A549 (cell line): Measurements from ENCODE around the gene TIMMDC1.

ENCODE experiments used
- CBX8 ChIP-seq: fragments of 200-600 bp; sonication (generic); IDR thresholded peaks from 2 replicates; pipeline ENCODE4 v1.6.1; 2016
- CEBPB ChIP-seq, 2 experiments: fragments of >200 bp in 1 of 2; sonication (Bioruptor Twin) in 1 of 2; formaldehyde crosslinking in 1 of 2; IDR thresholded peaks; 2 replicates each; pipeline ENCODE4 v1.6.1; 2012 to 2016
- CHD4 ChIP-seq: fragments of 200-600 bp; sonication (generic); IDR thresholded peaks from 2 replicates; pipeline ENCODE4 v1.6.1; 2016; ENCODE audit warnings: antibody characterized with exemption, mild to moderate bottlenecking, borderline replicate concordance
- EP300 ChIP-seq, 2 experiments: fragments of >200 bp; sonication (Bioruptor Twin); formaldehyde crosslinking; IDR thresholded peaks; 2 replicates in 1 of 2; 3 replicates in 1 of 2; pipeline ENCODE4 v1.6.1; 2016 to 2017
- PHF8 ChIP-seq: fragments of 200-600 bp; sonication (generic); IDR thresholded peaks from 2 replicates; pipeline ENCODE4 v1.6.1; 2016; ENCODE audit warnings: low read depth, mild to moderate bottlenecking, antibody characterized with exemption, moderate library complexity, borderline replicate concordance
- POLR2A ChIP-seq: IDR thresholded peaks from 2 replicates; pipeline ENCODE4 v1.6.1; 2012; ENCODE audit warnings: mild to moderate bottlenecking, low read length
- RCOR1 ChIP-seq: fragments of 150-350 bp; IDR thresholded peaks from 2 replicates; pipeline ENCODE4 v1.6.1; 2014; ENCODE audit warnings: antibody characterized with exemption, low read length, low read depth
- SMC3 ChIP-seq: fragments of >200 bp; sonication (Bioruptor Twin); formaldehyde crosslinking; IDR thresholded peaks from 3 replicates; pipeline ENCODE4 v1.6.1; 2018; ENCODE audit warnings: inconsistent platforms
- ZSCAN20 ChIP-seq: fragments of 250-450 bp; sonication (Bioruptor Pico); IDR thresholded peaks from 2 replicates; pipeline ENCODE4 v1.8.0; 2022; ENCODE audit warnings: mild to moderate bottlenecking, moderate library complexity
- TF ChIP-seq, protein P1 (sequence below): fragments of >200 bp; sonication (Bioruptor Twin); formaldehyde crosslinking; IDR thresholded peaks from 3 replicates; pipeline ENCODE4 v1.5.1; 2016
- TF ChIP-seq, protein P2 (sequence below): fragments of 200-600 bp; sonication (generic); IDR thresholded peaks from 2 replicates; pipeline ENCODE4 v1.6.1; 2016; ENCODE audit warnings: antibody characterized with exemption, mild to moderate bottlenecking, moderate library complexity
- TF ChIP-seq, protein P3 (sequence below): fragments of 450-650 bp; IDR thresholded peaks from 2 replicates; pipeline ENCODE4 v1.6.1; 2014; ENCODE audit warnings: antibody characterized with exemption

DNA sequence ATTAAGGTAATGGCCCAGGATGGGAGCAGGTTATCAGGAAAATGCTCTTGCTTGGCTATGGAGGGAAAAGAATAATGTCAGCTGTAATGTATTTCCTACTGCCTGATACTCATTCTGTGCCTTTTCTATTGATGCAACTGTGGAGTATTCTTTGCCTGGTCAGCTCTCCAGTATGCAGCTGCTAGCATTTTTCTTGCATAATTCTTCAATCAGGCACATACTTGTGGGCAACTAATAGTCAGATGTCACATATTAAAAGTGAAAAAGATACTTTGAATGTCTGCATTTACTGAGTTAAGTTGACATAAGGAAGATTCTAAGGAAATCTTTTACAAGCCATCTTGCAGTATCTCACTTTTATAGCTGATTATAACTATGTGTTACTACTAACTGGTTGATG is 31.5 kb downstream of the TIMMDC1 start:
- TF ChIP-seq ZSCAN20 (no peak), PHF8 (no peak), CBX8 (no peak), EP300 (IDR thresholded peaks at IDR 0.05) (no peak), CHD4 (no peak), SMC3 (no peak), POLR2A (no peak), CEBPB (IDR thresholded peaks at IDR 0.05) (no peak), RCOR1 (no peak)
- TF ChIP-seq, protein P1, sequence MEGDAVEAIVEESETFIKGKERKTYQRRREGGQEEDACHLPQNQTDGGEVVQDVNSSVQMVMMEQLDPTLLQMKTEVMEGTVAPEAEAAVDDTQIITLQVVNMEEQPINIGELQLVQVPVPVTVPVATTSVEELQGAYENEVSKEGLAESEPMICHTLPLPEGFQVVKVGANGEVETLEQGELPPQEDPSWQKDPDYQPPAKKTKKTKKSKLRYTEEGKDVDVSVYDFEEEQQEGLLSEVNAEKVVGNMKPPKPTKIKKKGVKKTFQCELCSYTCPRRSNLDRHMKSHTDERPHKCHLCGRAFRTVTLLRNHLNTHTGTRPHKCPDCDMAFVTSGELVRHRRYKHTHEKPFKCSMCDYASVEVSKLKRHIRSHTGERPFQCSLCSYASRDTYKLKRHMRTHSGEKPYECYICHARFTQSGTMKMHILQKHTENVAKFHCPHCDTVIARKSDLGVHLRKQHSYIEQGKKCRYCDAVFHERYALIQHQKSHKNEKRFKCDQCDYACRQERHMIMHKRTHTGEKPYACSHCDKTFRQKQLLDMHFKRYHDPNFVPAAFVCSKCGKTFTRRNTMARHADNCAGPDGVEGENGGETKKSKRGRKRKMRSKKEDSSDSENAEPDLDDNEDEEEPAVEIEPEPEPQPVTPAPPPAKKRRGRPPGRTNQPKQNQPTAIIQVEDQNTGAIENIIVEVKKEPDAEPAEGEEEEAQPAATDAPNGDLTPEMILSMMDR = no peak
- TF ChIP-seq, protein P2, sequence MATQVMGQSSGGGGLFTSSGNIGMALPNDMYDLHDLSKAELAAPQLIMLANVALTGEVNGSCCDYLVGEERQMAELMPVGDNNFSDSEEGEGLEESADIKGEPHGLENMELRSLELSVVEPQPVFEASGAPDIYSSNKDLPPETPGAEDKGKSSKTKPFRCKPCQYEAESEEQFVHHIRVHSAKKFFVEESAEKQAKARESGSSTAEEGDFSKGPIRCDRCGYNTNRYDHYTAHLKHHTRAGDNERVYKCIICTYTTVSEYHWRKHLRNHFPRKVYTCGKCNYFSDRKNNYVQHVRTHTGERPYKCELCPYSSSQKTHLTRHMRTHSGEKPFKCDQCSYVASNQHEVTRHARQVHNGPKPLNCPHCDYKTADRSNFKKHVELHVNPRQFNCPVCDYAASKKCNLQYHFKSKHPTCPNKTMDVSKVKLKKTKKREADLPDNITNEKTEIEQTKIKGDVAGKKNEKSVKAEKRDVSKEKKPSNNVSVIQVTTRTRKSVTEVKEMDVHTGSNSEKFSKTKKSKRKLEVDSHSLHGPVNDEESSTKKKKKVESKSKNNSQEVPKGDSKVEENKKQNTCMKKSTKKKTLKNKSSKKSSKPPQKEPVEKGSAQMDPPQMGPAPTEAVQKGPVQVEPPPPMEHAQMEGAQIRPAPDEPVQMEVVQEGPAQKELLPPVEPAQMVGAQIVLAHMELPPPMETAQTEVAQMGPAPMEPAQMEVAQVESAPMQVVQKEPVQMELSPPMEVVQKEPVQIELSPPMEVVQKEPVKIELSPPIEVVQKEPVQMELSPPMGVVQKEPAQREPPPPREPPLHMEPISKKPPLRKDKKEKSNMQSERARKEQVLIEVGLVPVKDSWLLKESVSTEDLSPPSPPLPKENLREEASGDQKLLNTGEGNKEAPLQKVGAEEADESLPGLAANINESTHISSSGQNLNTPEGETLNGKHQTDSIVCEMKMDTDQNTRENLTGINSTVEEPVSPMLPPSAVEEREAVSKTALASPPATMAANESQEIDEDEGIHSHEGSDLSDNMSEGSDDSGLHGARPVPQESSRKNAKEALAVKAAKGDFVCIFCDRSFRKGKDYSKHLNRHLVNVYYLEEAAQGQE = no peak
- TF ChIP-seq, protein P3, sequence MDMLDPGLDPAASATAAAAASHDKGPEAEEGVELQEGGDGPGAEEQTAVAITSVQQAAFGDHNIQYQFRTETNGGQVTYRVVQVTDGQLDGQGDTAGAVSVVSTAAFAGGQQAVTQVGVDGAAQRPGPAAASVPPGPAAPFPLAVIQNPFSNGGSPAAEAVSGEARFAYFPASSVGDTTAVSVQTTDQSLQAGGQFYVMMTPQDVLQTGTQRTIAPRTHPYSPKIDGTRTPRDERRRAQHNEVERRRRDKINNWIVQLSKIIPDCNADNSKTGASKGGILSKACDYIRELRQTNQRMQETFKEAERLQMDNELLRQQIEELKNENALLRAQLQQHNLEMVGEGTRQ = no peak
